Tibial nerve (tissue), 3 donors: Measurements from ENCODE around the gene OR2T34.
"Not testable (repeated sequence)": the region's sequence is repeated elsewhere in the genome, so short reads cannot be mapped to it uniquely, and the experiment has no call there.

Experiments
- POLR2A ChIP-seq, 2 donors: fragments of 450-650 bp; IDR thresholded peaks; one replicate each; pipeline ENCODE4 v1.6.1; 2017; ENCODE audit warnings: antibody characterized with exemption in 2 of 2, mild to moderate bottlenecking in 2 of 2, moderate library complexity in 2 of 2
- TF ChIP-seq, protein P1 (sequence below), 5 experiments: fragments of 200-600 bp in 3 of 5; fragments of 450-650 bp in 2 of 5; sonication (generic) in 3 of 5; IDR thresholded peaks; one replicate each; pipeline ENCODE4 v1.5.1; 2016 to 2019; ENCODE audit warnings: antibody characterized with exemption in 5 of 5, mild to moderate bottlenecking in 3 of 5, moderate library complexity in 2 of 5

- TF ChIP-seq POLR2A (IDR thresholded peaks at IDR 0.05) = not testable (repeated sequence)
- TF ChIP-seq, protein P1, sequence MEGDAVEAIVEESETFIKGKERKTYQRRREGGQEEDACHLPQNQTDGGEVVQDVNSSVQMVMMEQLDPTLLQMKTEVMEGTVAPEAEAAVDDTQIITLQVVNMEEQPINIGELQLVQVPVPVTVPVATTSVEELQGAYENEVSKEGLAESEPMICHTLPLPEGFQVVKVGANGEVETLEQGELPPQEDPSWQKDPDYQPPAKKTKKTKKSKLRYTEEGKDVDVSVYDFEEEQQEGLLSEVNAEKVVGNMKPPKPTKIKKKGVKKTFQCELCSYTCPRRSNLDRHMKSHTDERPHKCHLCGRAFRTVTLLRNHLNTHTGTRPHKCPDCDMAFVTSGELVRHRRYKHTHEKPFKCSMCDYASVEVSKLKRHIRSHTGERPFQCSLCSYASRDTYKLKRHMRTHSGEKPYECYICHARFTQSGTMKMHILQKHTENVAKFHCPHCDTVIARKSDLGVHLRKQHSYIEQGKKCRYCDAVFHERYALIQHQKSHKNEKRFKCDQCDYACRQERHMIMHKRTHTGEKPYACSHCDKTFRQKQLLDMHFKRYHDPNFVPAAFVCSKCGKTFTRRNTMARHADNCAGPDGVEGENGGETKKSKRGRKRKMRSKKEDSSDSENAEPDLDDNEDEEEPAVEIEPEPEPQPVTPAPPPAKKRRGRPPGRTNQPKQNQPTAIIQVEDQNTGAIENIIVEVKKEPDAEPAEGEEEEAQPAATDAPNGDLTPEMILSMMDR (IDR thresholded peaks at IDR 0.05) = not testable (repeated sequence)
Observed at GRCh38 chr1:248547383-248547782, 27.2 kb downstream of the OR2T34 start.
